ENCODE results near the gene LST1.

The LST1 gene

GRCh38 chr6:31586008-31586407 lies at the start of gene LST1:
Gene LST1 (plus strand): TSS chr6:31586277. CDS start chr6:31587300, 1,023 bp downstream.
- no peak for DNase-seq (ENCODE audit: low read depth)
- TF ChIP-seq CTCF (conservative IDR thresholded peaks at IDR 0.05; ENCODE audit: control insufficient read depth, insufficient read depth, low read depth, low read length): no peak
- no peak within 1 kb of the TSS for H3K4me3 ChIP-seq (ENCODE audit: control insufficient read depth, low read depth, low read length)

- DNase-seq (ENCODE audit: low read depth): no peak
- peak overlapping the region; percentile 100 for H3K4me3 ChIP-seq (ENCODE audit: control insufficient read depth, low read depth, low read length)
- TF ChIP-seq CTCF (conservative IDR thresholded peaks at IDR 0.05; ENCODE audit: control insufficient read depth, insufficient read depth, low read depth, low read length): no peak
Measured at GRCh38 chr6:31538805-31539400, 47.2 kb upstream of the LST1 start.

- DNase-seq (ENCODE audit: low read depth): no peak
- TF ChIP-seq CTCF (conservative IDR thresholded peaks at IDR 0.05; ENCODE audit: control insufficient read depth, insufficient read depth, low read depth, low read length): no peak
- peak overlapping the region; percentile 100 for H3K4me3 ChIP-seq (ENCODE audit: control insufficient read depth, low read depth, low read length)
Measured at GRCh38 chr6:31540640-31541039, 45.4 kb upstream of the LST1 start.

GRCh38 chr6:31541059-31541657 lies 44.9 kb upstream of the LST1 start:
- peak; percentile 60 for DNase-seq (ENCODE audit: low read depth)
- TF ChIP-seq CTCF (conservative IDR thresholded peaks at IDR 0.05; ENCODE audit: control insufficient read depth, insufficient read depth, low read depth, low read length): no peak
- peak overlapping the region; percentile 100 for H3K4me3 ChIP-seq (ENCODE audit: control insufficient read depth, low read depth, low read length)

GRCh38 chr6:31541658-31542521 lies 44.2 kb upstream of the LST1 start, which contains the start of gene DDX39B:
Gene DDX39B (minus strand): TSS chr6:31542003. CDS start chr6:31540532, 1,471 bp downstream.
- TF ChIP-seq CTCF (conservative IDR thresholded peaks at IDR 0.05; ENCODE audit: control insufficient read depth, insufficient read depth, low read depth, low read length): no peak
- peak within 1 kb of the TSS; percentile 100 for H3K4me3 ChIP-seq (ENCODE audit: control insufficient read depth, low read depth, low read length)
- peak; percentile 97 for DNase-seq (ENCODE audit: low read depth)

GRCh38 chr6:31543639-31544038 lies 42.4 kb upstream of the LST1 start:
- DNase-seq (ENCODE audit: low read depth): no peak
- TF ChIP-seq CTCF (conservative IDR thresholded peaks at IDR 0.05; ENCODE audit: control insufficient read depth, insufficient read depth, low read depth, low read length): no peak
- H3K4me3 ChIP-seq (ENCODE audit: control insufficient read depth, low read depth, low read length): no peak overlapping the region

Measured in fibroblast of mammary gland (primary cell).